ENCODE measurements around the gene PC.

PC gene

DNA sequence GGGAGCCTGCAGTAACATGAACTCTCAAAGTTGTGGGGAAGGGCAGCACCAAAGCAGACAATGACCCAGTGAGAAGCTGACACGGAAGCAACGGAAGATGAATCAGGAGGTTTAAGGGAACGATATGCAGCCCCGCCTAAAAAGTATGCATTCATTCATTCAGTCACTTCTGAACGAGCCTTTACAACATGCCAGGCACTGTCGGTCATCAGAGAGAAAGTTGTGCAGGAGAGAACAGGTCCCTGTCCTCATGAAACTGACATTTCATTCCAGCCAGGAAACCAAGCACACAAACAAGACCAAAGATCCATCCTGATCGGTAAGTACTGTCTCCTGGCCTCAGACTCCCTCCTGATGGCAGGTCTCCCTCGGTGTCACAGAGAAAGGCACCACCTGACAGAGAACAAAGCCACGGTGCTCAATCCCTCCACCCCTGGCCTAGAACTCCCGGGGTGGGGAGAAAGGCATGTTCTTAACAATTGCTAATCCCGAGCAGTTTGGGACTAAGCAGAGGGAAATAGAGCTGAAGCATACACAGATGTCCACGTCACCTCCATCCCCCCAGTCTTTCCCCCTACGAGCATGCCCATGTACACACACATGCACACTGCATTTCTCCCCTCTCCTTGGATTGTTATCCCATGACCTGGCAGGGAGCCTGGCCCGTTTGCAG lies 52.0 kb downstream of the PC start:
- DNase-seq: no peak

DNA sequence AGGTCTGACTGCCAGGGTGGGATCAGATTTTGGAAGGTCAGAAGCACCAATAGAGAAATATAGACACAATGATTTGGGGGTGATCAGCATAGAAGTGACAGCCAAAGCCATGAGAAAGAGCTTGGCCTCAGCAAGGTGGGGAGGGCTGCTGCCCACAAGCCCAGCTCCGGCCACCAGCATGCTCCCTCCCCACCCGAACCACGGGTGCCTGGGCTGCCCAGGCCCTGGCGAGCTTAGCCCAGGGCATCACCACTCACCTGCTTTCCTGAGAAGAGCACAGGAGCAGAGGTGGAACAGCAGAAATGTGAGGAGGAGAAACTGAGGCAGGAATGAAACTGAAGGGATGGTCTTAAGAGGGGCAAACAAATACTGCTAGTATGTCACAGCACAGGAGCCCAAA lies 52.6 kb downstream of the PC start:
- no peak for DNase-seq

DNA sequence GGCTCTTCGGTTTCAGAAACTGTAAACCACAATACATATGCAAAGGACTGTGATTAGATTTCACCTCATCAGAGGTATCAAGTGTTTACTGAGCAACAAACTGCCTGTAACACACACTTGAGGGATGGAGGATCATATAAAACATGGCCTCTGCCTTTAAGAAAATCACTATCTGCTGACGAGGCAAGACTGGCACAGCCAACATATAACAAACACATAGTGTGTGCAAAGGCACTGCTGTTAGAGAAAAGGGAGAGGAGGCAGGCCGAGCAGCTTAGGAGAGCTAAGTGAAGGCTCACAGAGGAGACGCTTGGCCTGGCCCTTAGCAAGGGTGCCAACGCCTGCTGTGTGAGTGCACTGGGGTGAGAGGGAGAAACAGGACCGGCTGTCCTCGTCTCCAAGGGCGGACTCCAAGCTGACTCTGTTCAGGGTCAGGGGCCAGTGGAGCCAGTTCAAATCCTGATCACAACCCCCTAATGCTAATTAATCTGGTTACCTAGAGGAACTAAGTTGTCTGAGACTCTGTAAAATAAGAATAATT lies 53.1 kb downstream of the PC start:
- no peak for DNase-seq

DNA sequence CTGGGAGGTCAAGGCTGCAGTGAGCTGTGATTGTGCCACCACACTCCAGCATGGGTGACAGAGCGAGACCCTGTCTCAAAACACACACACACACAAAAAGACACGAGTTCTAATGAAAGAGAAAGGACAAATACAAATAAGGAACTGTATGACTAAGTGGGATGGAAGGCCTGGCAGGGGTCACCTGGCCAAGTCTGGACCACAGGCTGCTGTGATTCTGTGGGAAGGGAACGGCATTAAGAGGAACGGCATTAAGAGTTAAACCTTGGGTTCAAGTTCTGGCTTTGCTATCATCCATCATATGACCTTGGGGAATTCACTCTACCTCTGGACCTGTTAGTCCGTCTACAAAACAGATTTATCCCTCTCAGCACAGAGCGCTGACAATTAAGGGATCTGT lies 53.6 kb downstream of the PC start:
- DNase-seq: no peak

DNA sequence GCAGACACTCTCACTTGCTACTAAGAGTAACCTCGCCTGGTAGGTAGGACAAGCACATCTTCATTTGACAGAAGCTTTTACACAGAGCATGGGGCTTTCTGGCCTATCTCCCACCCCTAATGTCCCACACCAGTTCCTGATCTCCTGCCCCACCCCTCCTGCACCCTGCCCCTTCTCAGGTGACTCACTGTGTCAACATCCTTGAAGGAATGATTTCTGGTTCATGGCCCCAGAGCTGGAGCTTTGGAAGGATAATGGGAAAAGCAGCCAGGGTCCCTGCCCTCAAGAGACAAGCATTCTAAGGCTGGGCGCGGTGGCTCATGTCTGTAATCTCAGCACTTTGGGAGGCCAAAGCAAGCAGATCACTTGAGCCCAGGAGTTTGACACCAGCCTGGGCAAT lies 54.1 kb downstream of the PC start:
- no peak for DNase-seq

DNA sequence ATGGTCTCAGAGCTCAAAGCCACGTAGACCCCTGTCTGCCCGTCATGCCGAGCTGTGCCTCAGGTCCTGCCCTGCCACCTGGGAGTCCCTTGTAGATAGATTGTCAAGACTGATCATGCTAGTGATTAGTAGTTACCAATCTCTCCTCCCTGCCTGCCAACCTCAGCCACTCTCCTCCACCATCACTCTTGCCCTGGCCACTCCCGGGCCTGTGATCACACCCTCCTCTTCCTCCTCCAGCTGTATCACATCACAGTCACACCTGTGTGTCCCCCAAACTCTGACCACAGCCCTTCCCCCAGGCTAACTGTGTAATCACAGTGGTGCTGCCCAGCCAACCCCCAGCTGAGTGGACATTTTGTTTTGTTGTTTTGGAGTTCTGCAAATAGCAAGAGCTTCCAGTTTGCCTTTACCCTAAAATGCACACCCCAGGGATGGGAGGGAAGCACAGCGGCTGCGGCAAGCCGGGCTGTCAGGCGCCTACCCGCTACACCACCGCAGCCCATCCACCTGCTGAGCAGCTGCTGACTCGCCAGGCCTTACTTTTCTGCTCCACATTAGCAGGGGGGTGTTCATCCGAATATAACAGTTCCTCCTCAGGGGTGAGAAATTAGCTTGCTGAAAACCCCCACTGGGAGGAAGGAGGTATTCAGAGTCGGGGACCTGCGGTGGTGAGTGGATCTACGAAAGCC lies 55.6 kb downstream of the PC start:
- DNase-seq: no peak

DNA sequence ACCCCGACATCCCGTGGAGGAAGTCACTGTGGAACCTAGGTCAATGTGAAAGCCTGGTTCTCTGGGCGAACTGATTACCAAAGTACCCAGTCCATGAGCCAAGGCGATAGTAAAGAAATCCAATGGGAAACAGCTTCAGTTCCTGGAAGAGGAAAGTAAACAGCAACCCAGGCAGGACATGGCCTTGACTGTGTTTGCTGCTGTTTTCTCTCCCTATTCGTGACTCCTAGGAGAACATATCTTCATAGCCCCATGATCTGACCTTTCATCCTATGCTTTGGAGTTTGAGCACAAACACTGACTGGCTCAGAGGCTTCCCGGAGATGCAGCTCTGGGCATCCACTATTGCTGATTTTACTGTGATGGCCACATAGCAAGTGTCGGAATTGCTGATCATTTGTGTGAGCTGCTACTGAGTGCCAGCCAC lies 56.2 kb downstream of the PC start:
- DNase-seq: no peak

DNA sequence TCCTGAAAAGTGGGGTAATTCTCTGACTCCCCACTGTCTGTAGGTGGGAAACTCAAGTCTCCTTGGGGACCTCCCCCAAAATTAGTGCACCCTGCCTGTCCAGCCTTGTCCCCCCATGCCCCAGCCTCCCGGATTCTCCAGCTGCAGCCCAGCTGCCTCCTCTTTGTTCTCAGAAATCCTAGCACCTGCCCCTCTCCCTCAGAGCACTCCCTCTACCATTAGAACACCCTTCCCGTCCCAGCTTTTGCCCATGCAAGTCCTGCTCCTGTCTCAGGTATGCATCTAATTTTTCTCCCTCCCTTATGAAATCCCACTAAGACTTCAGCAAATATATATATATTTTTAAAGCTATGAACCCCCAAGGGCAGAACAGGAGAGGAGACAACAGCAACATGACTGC lies 64.0 kb downstream of the PC start:
- no peak for DNase-seq

DNA sequence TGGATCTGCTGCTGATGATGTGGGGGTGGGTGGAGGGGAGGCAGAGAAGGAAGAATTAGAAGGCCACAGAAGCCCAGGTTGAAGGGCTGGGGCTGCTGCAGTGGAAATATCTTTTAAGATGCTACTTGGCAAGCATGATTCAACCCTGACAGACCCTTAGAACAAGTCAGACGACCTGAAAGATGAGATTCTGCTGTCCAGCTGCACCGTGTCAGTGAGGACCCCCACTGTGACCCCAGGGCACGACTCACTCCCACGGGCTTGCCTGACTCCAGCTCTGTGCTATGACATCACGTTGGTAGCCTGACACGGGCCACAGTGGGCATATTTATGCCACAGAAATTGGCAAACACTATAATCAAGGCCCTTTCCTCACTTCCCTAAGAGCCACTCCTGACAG lies 65.3 kb downstream of the PC start:
- DNase-seq: no peak

DNA sequence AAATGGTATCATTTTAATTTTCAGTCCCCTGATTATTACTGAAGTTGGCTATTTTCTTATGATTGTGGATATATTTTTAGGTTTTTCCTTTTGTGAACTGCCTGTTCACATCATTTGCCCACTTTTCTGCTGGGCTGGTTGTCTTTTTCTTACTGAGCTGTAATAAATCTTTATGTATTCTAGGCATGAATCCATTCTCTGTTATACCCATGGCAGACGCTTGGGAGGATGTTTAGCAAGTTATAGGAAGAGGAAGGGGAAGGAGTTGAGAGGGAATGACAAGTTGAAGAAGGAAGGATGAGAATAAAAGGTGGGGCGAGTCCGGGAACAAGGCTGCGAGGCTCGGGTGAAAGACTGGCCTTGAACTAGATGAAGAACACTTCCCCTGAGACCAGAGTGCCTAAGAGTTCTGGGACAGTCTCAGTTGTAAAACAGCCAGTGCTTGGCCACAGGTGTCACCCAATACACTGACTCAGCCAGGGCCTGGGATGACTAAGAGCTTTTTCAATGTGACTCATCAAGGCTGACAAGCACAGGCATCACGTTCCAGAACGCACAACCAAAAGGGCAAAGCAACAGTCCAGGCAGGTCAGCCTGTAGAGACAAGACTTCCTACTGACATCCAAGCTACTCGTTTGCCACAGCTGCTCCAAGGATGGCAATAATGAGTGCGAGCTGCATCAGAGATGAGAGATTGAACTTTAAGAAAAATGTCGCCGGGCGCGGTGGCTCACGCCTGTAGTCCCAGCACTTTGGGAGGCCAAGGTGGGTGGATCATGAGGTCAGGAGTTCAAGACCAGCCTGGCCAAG lies 66.1 kb downstream of the PC start:
- no peak for DNase-seq

DNA sequence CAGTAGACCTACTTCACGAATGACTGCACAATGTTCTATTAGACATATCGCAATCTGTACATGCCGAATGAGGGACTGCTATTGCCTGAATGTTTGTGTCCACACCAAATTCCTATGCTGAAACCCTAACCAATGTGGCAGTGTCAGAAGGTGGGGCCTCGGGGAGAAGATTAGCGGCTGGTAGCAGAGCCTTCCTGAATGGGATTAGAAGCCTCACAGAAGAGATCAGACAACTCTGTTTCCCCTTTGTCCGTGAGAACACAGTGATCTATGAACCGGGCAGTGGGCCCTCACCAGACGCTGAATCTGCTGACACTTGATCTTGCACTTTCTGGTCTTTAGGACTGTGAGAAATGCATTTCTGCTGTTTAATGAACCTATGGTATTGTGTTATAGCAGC lies 68.2 kb downstream of the PC start:
- no peak for DNase-seq

DNA sequence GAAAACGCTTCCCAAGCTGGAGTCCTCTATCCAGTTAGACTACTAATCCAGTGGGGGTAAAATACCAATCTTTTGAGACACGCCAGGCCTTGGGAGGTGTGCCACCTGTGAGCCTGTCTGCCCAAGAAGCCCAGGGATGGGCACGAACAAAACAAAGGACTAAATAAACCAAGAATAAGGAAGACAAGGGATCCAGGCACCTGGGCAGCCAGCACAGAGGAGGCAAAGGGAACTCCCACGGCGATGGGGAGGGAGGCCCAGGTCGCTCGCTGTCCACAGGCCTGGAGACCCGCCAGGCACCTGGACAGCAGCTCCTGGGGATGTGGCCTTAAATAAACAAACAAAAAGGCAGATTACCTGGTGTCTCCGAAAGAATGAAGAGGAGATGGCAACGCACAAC lies 69.9 kb downstream of the PC start:
- no peak for DNase-seq

DNA sequence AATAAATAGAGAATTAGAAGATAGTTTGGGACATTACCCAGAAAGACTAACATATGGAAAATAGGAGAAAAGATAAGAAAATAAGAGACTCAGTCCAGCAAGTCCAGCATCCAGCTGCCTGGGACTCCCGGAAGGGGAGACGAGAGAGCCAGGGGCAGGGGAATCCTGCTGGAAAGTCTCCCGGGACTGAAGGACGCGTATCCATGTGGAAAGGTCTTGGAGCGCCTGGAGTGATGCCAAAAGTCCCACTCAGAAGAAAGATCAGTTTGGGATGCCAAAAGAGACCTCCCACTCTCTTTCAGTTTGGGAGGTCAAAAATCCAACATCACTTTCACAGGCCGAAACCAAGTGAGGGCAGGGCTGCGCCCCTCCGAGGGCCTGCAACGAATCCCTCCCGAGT lies 70.7 kb downstream of the PC start:
- DNase-seq: no peak

DNA sequence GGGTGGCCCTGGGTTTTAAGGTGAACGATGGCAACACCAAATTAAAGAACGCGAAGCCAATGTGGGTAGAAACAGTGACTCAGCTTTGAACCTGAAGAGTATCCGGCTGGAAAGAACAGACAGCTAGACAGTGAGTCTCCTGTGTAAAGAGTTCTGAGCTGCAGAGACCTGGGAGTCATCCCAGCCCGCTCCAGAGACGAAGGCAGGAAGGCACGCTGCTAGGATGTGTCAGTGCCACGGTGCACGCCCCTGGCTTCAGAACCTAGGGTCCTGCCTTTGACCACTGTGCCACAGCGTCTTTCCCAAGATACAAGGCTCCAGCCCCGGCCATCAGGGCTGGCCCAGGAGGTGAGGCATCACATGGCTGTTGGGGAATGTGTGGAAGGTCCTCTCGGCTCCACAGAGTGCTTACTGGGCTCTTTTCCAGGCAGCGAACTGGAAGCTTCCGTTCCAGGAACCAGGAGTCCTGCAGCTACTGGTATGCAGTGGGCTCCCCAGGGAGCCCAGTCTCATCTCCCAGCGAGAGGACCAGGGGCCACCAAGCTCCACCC lies 71.4 kb downstream of the PC start:
- no peak for DNase-seq

DNA sequence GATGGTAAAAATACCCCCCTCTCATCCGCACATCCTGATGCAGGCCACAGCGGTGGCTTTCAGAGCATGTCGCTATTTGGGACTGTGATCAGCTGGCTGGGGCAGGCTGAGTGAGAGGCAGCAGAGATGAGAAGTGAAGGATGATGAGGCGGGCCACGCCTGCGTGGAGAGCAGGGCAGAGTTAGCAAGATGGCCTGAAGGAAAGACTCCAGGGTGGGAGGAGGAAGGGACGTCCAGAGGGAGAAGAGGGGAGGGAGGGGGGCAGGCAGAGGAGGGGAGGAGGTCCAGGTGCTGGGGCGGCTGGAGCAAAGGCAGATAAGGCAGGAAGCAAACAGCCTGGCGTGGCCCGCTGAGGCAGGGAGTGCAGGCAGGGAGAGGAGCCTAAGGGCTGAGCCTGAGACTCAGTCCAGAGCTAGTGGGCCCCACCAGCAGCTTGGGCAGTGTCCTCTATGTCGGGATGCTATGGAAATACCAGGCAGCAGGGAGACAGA lies 72.2 kb downstream of the PC start:
- no peak for DNase-seq

DNA sequence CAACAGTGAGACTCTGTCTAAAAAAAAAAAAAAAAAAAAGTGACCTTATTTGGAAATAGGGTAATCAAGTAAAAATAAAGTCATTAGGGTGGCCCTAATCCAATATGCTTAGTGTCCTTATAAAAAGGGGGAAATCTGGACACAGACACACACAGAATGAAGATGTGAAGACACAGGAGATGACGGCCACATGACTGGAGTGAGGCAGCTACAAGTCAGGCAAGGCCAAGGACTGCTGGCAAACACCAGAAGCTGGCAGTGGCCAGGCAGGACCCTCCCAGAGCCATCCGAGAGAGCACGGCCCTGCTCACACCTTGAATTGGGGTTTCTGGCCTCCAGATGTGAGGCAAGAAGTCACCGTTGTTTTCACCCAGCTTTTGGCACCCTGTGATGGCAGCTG lies 72.7 kb downstream of the PC start:
- no peak for DNase-seq

DNA sequence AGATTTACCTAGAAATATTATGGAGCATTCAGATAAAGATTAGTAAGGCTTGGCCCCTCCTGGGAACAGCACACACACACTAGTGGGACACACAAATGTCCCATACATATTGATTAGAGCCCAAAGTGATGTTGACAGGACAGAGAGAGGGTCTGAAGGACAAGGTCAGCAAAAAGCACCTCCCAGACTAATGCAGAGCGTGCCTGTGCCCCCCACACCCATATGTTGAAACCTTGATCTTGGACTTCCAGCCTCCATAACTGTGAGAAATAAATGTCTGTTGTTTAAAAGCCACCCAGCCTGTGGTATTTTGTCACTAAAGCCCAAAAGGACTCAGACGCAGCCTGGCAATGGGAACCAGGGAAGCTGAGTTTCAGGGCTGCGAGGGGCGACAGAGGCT lies 73.7 kb downstream of the PC start:
- DNase-seq: no peak

DNA sequence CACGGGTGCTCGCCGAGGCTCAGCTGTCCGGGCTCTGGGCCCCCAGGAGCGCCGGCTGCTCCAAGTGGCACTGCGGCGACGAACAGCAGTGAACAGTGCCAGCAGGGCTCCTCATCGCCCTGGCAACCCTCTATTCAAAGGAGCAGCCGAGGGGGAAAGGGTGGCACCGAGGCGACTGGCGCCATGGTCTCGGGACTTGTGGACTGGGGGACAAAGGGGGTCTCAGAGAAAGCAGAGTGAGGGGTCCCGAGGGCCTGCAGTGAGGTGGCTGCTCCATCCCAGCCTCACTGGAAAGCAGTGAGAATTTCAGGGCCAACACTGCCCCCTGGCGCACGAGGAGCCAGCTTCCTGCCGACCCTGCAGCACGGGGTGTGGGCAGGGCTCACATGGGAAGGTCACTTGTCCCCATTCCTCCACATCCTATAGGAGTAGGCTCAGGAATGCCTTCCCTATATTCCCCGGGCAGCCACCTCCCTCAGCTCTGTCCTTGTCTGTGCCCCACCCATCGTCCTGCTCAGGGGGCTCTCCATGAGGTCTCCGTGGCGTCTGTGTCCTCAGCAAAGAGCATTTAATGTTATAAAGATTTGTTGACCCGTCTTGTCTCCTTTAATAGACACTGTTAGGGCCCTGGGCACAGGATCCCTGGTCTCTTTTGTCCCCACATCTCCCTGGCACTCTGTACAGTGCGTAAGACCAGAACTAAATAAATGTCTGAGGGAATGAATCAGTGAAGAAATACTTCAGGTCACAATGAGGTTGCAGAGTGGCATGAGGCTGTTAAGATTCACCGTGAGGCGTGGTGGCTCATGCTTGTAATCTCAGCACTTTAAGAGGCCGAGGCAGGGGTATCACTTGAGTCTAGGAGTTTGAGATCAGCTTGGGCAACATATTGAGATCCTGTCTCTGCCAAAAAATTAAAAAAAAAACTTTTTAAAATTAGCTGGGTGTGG lies 74.9 kb downstream of the PC start:
- DNase-seq: peak; percentile 60

DNA sequence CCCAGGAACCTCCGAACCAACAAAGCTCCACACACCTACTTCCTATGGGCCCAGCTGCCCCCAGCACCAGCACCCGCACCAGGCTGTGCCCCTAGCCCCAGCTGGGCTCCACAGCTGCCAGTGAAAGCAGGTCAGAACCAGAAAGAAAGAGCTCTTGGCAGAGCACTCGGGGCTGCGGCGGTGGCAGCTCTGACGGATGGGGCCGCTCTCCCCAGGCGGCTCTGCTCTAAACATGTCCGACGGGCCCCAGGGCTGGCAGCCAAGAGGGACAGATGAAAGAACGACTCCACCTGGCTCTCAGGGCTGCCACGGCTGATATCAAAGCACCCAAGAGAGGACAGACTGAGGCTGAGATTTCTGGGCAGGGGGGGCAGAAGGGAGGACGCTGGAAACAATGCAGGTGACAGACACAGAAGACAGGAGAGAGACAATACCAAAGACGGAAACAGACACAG lies 75.6 kb downstream of the PC start:
- DNase-seq: no peak

DNA sequence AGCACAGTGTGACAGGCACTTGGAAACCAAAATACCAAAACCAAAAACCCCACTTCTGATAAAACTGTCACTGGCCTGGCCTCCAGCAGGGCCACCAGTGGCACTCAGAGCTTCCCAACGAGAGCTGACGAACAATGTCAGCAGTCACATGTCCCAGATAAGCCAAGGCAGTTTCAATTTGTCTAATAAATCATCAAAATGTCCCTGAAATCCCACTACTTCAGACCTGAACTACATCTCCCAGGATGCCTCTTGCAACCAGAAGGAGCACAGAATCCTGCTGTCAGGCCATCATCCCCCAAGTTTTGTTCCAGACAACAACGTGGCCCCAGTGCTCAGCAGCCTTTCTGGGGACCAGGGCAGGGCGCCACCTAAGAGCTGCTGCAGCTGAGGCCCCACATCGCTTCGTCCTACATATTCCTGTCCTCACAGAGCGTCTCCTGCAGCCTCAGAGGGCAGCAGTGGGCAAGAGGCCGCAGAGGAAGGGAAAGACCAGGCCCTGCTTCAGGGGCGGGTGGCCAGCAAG lies 76.2 kb downstream of the PC start:
- no peak for DNase-seq

DNA sequence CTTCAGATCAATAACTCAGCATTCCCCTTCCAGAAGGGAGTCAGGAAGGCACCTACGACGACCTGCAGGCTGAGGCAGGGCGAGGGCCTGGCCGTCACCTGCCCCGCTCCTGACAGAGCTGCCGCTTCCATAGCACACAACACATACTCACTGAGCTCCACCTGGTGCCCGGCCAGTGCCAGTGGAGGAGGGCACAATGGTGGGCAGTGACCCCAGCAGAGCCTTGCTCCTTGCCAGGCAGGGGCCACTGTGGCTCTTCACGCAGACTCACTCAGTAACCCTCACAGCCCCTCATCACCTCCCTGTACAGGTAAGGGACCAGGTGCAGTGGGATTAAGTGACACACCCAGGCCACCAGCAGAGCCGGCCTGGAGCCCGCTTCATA lies 76.7 kb downstream of the PC start:
- no peak for DNase-seq
